Heart right ventricle (tissue), 16 donors: ENCODE data around the gene PPFIA1. TPM values are rescaled to one million over a fixed set of nuclear protein-coding genes. Genes with fewer than 3 reads are reported as not detected.
"Not testable (repeated sequence)": the region's sequence is repeated elsewhere in the genome, so short reads cannot be mapped to it uniquely, and the experiment has no call there.

Source experiments
- ATAC-seq, 8 donors: fragments of 200-7000 bp; cut with Tn5 transposase; one replicate each; pipeline ENCODE4 v1.9.1; 2020; ENCODE audit warnings: mild to moderate bottlenecking in 8 of 8, moderate library complexity in 8 of 8, moderate number of reproducible peaks in 1 of 8
- DNase-seq, 2 donors: peaks; one replicate each; pipeline ENCODE4 v3.0.0-alpha.2; 2020
- H3K27ac ChIP-seq, 10 donors: fragments of 200-600 bp; sonication (generic) in 2 of 10; one replicate each; pipeline versions ENCODE4 v1.5.0 to v1.8.0; 2020 to 2022; ENCODE audit warnings: mild to moderate bottlenecking in 3 of 10
- H3K27me3 ChIP-seq, 7 donors: fragments of 200-600 bp; one replicate each; pipeline ENCODE4 v1.8.0; 2021 to 2022; ENCODE audit warnings: mild to moderate bottlenecking in 2 of 7
- H3K36me3 ChIP-seq, 9 donors: fragments of 200-600 bp; sonication (generic) in 1 of 9; one replicate each; pipeline versions ENCODE4 v1.5.0 to v1.8.0; 2020 to 2022; ENCODE audit warnings: mild to moderate bottlenecking in 2 of 9
- H3K4me1 ChIP-seq, 9 donors: fragments of 200-600 bp; sonication (generic) in 1 of 9; one replicate each; pipeline versions ENCODE4 v1.5.0 to v1.8.0; 2020 to 2022; ENCODE audit warnings: mild to moderate bottlenecking in 4 of 9
- H3K4me3 ChIP-seq, 10 donors: fragments of 200-600 bp; sonication (generic) in 2 of 10; one replicate each; pipeline versions ENCODE4 v1.5.0 to v1.8.0; 2020 to 2022; ENCODE audit warnings: mild to moderate bottlenecking in 7 of 10, moderate library complexity in 2 of 10
- H3K9me3 ChIP-seq, 11 donors: fragments of 200-600 bp in 10 of 11; sonication (generic) in 2 of 11; one replicate each; pipeline versions ENCODE4 v1.5.0 to v1.8.0; 2013 to 2022; ENCODE audit warnings: mild to moderate bottlenecking in 2 of 11, control low read depth in 1 of 11, moderate library complexity in 1 of 11
- CTCF ChIP-seq, 9 donors: fragments of 200-600 bp; sonication (generic) in 2 of 9; IDR thresholded peaks; one replicate each; pipeline versions ENCODE4 v1.5.0 to v1.8.0; 2021 to 2022; ENCODE audit warnings: antibody characterized with exemption in 9 of 9, mild to moderate bottlenecking in 5 of 9, moderate library complexity in 1 of 9
- WGBS, 2 donors: extraction: QIAGEN DNeasy Blood & Tissue Kit; methylation state at CpG; one replicate each; pipeline ENCODE4 v1.1.7; 2013; ENCODE audit warnings: inconsistent platforms in 1 of 2; 5-methylcytosine and 5-hydroxymethylcytosine counted together
- intact Hi-C, 10 donors: fragments of 100-400 bp; cut with DNase I; formaldehyde crosslinking; loops; one replicate each; pipeline versions ENCODE4 v1.11.1 to v1.14.2; 2022
- polyA plus RNA-seq, 2 donors: library from polyadenylated mRNA; stranded (reverse); fragments of 200-250 nt; gene quantifications; one replicate each; pipeline ENCODE4 v1.2.3, GENCODE V29; 2013
- total RNA-seq, 10 donors: library from RNA; stranded (reverse); fragmentation: NEBNext Ultra II Directional in 3 of 10; extraction: Animal tissue kit (Norgen Biotek cat#: 25700) in 3 of 10; gene quantifications; one replicate each; pipeline versions ENCODE4 v1.2.1 to v1.2.4, GENCODE V29; 2021 to 2023
- donor health status: Arrhythmogenic right ventricular cardiomyopathy.
- donor health status: ischemic (EF 13 %, LVEDD 7.1; RV severe dilation, severe dysfunction).
- donor health status: healthy with polysubstance abuse.
- donor health status: DM: no; HTN: yes; CAD: no.
- donor health status: DM: no; HTN: no; CAD: no.
- donor health status: ischemic (EF 25% LVEDD 6.9; RV normal size, moderate dysfunction).
- donor health status: ischemic (EF 25% LVEDD 5.7; RV mildly dilated, moderate dysfunction).
- donor health status: healthy.
- donor health status: DM: yes; HTN: yes; CAD: no.
- donor health status: Ischemic cardiomyopathy.
- donor health status: ischemic (EF 35%, LVEDD 5.7; RV mildly dilated, moderate dysfunction).
- donor health status: nonischemic (EF 11% LVEDD 7.7; RV severe dilation, severe dysfunction).
- donor health status: DM: yes; HTN: yes; CAD: no.
- donor health status: PGD.
- donor health status: ischemic (EF 29% LVEDD 5.4; RV normal size, mild dysfunction).
- donor health status: nonischemic (EF 23%, LVEDD 6.1; RV moderate dilation, normal function).

PPFIA1 gene
- total and polyA plus RNA-seq, 12 donors, result 14.0 to 57.2 (median 39.0) TPM

GRCh38 chr11:70290361-70291065 lies 20.0 kb downstream of the PPFIA1 start:
- Histone ChIP-seq H3K4me1 (peaks cover 0 to 6% (median 0%) of the 10 kb centered on the region in 9 donors), H3K27me3 (no peaks in the 10 kb centered on the region), H3K36me3 (peaks cover 0 to 83% (median 8%) of the 10 kb centered on the region in 9 donors), H3K4me3 (no peak overlapping the region), H3K9me3 (no peaks in the 10 kb centered on the region), H3K27ac (no peak overlapping the region)
- DNase-seq, result no peak
- intact Hi-C loops, result no loop called here
- WGBS, 2 donors, result 92 to 93% methylated on average over 7 of the region's 7 CpGs
- no peak for TF ChIP-seq CTCF (IDR thresholded peaks at IDR 0.05)
- no peak for ATAC-seq

- intact Hi-C loops, result no loop called here
- H3K27ac ChIP-seq, result no peak overlapping the region
- WGBS, 2 donors, result 94 to 96% methylated on average over 8 of the region's 8 CpGs
- no peak for TF ChIP-seq CTCF (IDR thresholded peaks at IDR 0.05)
- H3K4me3 ChIP-seq, result no peak overlapping the region
- H3K27me3 ChIP-seq, result no peaks in the 10 kb centered on the region
- no peaks in the 10 kb centered on the region for H3K9me3 ChIP-seq
- peaks cover 0 to 6% (median 0%) of the 10 kb centered on the region in 9 donors for H3K4me1 ChIP-seq
- DNase-seq (no peak), ATAC-seq (peak in 1 of 8 donors; percentile 47)
- H3K36me3 ChIP-seq, result peaks cover 0 to 68% (median 0%) of the 10 kb centered on the region in 9 donors
These were observed 21.7 kb downstream of the PPFIA1 start for GRCh38 chr11:70292166-70292565.

GRCh38 chr11:70292863-70293262 lies 22.4 kb downstream of the PPFIA1 start:
- ATAC-seq, result peak in 1 of 8 donors; percentile 63
- Histone ChIP-seq H3K27ac (no peak overlapping the region), H3K9me3 (no peaks in the 10 kb centered on the region), H3K36me3 (peaks cover 0 to 68% (median 0%) of the 10 kb centered on the region in 9 donors), H3K27me3 (no peaks in the 10 kb centered on the region), H3K4me1 (peaks cover 0 to 6% (median 0%) of the 10 kb centered on the region in 9 donors), H3K4me3 (no peak overlapping the region)
- no peak for TF ChIP-seq CTCF (IDR thresholded peaks at IDR 0.05)
- DNase-seq, result no peak
- intact Hi-C loops, result no loop called here
- 88 to 93% methylated on average over 6 of the region's 6 CpGs for WGBS, 2 donors

- DNase-seq, H3K27ac ChIP-seq, intact Hi-C loops, H3K4me3 ChIP-seq, ATAC-seq, H3K4me1 ChIP-seq, H3K27me3 ChIP-seq, H3K9me3 ChIP-seq: not testable (repeated sequence)
- peaks cover 0 to 63% (median 0%) of the 10 kb centered on the region in 9 donors for H3K36me3 ChIP-seq
- whole genome bisulfite sequencing, 2 donors, result 87 to 97% methylated on average over 3 to 29 of the region's 29 CpGs
These were observed 24.7 kb downstream of the PPFIA1 start for GRCh38 chr11:70295166-70295565.

- Histone ChIP-seq H3K4me3 (no peak overlapping the region), H3K9me3 (no peaks in the 10 kb centered on the region), H3K27me3 (no peaks in the 10 kb centered on the region), H3K27ac (no peak overlapping the region), H3K36me3 (peaks cover 0 to 54% (median 0%) of the 10 kb centered on the region in 9 donors), H3K4me1 (peaks cover 0 to 8% (median 0%) of the 10 kb centered on the region in 9 donors)
- ATAC-seq (no peak), DNase-seq (no peak)
- intact Hi-C loops, result no loop called here
- TF ChIP-seq CTCF (IDR thresholded peaks at IDR 0.05), result no peak
- 85 to 97% methylated on average over 7 of the region's 7 CpGs for WGBS, 2 donors
These were observed 26.2 kb downstream of the PPFIA1 start for GRCh38 chr11:70296681-70297080.
